SK-N-MC (cell line): Measurements from ENCODE around the gene UBE4B.

Experiments used
- EZH2 ChIP-seq: fragments of 200-600 bp; sonication (generic); IDR thresholded peaks from one replicate; pipeline ENCODE4 v1.6.1; 2017; ENCODE audit warnings: antibody characterized with exemption
- FOXP2 ChIP-seq: optimal IDR thresholded peaks from 2 replicates; pipeline ENCODE3; 2011; ENCODE audit warnings: mild to moderate bottlenecking, moderate library complexity; ENCODE audit not compliant: insufficient read depth; ENCODE audit errors: extremely low read length, control extremely low read depth
- POLR2AphosphoS5 ChIP-seq: IDR thresholded peaks from 2 replicates; pipeline ENCODE4 v1.6.1; 2012; ENCODE audit warnings: mild to moderate bottlenecking, low read depth, low read length, borderline replicate concordance

DNA sequence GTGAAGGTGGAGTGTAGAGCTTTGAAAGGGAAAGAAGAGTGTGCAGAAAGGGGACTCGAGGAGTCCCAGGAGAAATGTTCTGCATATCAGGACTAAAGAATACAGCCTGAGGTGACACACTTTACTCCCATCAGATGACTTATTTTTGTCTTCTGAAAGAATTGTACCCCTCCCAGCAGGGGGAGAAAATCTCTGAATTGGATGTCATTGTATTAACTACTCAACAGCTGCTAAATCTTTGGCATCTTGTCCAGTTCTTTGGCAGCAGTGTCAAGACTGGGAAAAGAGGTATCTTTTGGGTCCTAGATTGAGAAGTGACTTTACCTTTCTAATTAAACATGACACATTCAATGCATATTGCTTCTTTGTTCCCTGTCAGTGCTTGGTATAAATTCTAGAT, 18.9 kb downstream of the UBE4B start:
- TF ChIP-seq POLR2AphosphoS5 (no peak), EZH2 (no peak), FOXP2 (no peak)
